Brain pericyte (primary cell): ENCODE results near the gene HERC4.
A peak's percentile ranks its signal among the peaks of the same experiment; 100 is the strongest.

Experiments
- DNase-seq: peaks from one replicate; pipeline ENCODE4 v3.0.0-alpha.2; 2012; ENCODE audit warnings: low read depth, low spot score

The HERC4 gene

GRCh38 chr10:68074775-68075549 is at the start of gene HERC4:
Gene HERC4 (minus strand): TSS chr10:68075283. CDS start chr10:68073108, 2,175 bp downstream.
- DNase-seq, result peak; percentile 76

- no peak for DNase-seq
Observed at GRCh38 chr10:68124718-68125117, 49.6 kb upstream of the HERC4 start.

- DNase-seq, result no peak
Observed at GRCh38 chr10:68121852-68122251, 46.8 kb upstream of the HERC4 start.

GRCh38 chr10:68121020-68121743 is 46.1 kb upstream of the HERC4 start:
- DNase-seq, result no peak

- no peak for DNase-seq
Observed at GRCh38 chr10:68118657-68119056, 43.6 kb upstream of the HERC4 start.

GRCh38 chr10:68112837-68113236 is 37.8 kb upstream of the HERC4 start:
- no peak for DNase-seq

- no peak for DNase-seq
Observed at GRCh38 chr10:68111584-68111983, 36.5 kb upstream of the HERC4 start.

- DNase-seq, result no peak
Observed at GRCh38 chr10:68110027-68110426, 34.9 kb upstream of the HERC4 start.

GRCh38 chr10:68109331-68109730 is 34.2 kb upstream of the HERC4 start, which contains the start of gene MYPN:
Gene MYPN (plus strand): TSS chr10:68109488. CDS start chr10:68121439, 11,951 bp downstream.
- DNase-seq, result no peak

- no peak for DNase-seq
Observed at GRCh38 chr10:68108653-68109052, 33.6 kb upstream of the HERC4 start.

GRCh38 chr10:68108051-68108450 is 33.0 kb upstream of the HERC4 start:
- DNase-seq, result no peak

- DNase-seq, result no peak
Observed at GRCh38 chr10:68107651-68108050, 32.6 kb upstream of the HERC4 start.

GRCh38 chr10:68106656-68107055 is 31.6 kb upstream of the HERC4 start:
- peak; percentile 39 for DNase-seq

- DNase-seq, result no peak
Observed at GRCh38 chr10:68105820-68106219, 30.7 kb upstream of the HERC4 start.

- DNase-seq, result no peak
Observed at GRCh38 chr10:68103901-68104300, 28.8 kb upstream of the HERC4 start.

- no peak for DNase-seq
Observed at GRCh38 chr10:68103261-68103878, 28.3 kb upstream of the HERC4 start.

- DNase-seq, result no peak
Observed at GRCh38 chr10:68101066-68101465, 26.0 kb upstream of the HERC4 start.

- DNase-seq, result no peak
Observed at GRCh38 chr10:68099736-68100135, 24.7 kb upstream of the HERC4 start.

- no peak for DNase-seq
Observed at GRCh38 chr10:68096913-68097516, 21.9 kb upstream of the HERC4 start.

GRCh38 chr10:68095153-68095552 is 20.1 kb upstream of the HERC4 start:
- no peak for DNase-seq

- DNase-seq, result no peak
Observed at GRCh38 chr10:68092512-68092911, 17.4 kb upstream of the HERC4 start.

GRCh38 chr10:68090586-68090985 is 15.5 kb upstream of the HERC4 start:
- DNase-seq, result no peak
